ENCODE data around the gene TGM1. TPM values are rescaled to one million over a fixed set of nuclear protein-coding genes. Genes with fewer than 3 reads are reported as not detected.
A peak's percentile ranks its signal among the peaks of the same experiment; 100 is the strongest.

TGM1 gene
- total and polyA plus RNA-seq, 10 of the 15 experiments (the other 5 are each of a cell fraction or from before 2014, with no cell fraction given), result 0.05 to 5.9 (median 1.8) TPM

DNA sequence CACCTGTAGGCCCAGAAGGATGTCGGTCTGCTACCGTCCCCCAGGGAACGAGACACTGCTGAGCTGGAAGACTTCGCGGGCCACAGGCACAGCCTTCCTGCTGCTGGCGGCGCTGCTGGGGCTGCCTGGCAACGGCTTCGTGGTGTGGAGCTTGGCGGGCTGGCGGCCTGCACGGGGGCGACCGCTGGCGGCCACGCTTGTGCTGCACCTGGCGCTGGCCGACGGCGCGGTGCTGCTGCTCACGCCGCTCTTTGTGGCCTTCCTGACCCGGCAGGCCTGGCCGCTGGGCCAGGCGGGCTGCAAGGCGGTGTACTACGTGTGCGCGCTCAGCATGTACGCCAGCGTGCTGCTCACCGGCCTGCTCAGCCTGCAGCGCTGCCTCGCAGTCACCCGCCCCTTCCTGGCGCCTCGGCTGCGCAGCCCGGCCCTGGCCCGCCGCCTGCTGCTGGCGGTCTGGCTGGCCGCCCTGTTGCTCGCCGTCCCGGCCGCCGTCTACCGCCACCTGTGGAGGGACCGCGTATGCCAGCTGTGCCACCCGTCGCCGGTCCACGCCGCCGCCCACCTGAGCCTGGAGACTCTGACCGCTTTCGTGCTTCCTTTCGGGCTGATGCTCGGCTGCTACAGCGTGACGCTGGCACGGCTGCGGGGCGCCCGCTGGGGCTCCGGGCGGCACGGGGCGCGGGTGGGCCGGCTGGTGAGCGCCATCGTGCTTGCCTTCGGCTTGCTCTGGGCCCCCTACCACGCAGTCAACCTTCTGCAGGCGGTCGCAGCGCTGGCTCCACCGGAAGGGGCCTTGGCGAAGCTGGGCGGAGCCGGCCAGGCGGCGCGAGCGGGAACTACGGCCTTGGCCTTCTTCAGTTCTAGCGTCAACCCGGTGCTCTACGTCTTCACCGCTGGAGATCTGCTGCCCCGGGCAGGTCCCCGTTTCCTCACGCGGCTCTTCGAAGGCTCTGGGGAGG is 47.9 kb upstream of the TGM1 start, which contains the start of gene LTB4R (continued):
- TF ChIP-seq, protein P1, sequence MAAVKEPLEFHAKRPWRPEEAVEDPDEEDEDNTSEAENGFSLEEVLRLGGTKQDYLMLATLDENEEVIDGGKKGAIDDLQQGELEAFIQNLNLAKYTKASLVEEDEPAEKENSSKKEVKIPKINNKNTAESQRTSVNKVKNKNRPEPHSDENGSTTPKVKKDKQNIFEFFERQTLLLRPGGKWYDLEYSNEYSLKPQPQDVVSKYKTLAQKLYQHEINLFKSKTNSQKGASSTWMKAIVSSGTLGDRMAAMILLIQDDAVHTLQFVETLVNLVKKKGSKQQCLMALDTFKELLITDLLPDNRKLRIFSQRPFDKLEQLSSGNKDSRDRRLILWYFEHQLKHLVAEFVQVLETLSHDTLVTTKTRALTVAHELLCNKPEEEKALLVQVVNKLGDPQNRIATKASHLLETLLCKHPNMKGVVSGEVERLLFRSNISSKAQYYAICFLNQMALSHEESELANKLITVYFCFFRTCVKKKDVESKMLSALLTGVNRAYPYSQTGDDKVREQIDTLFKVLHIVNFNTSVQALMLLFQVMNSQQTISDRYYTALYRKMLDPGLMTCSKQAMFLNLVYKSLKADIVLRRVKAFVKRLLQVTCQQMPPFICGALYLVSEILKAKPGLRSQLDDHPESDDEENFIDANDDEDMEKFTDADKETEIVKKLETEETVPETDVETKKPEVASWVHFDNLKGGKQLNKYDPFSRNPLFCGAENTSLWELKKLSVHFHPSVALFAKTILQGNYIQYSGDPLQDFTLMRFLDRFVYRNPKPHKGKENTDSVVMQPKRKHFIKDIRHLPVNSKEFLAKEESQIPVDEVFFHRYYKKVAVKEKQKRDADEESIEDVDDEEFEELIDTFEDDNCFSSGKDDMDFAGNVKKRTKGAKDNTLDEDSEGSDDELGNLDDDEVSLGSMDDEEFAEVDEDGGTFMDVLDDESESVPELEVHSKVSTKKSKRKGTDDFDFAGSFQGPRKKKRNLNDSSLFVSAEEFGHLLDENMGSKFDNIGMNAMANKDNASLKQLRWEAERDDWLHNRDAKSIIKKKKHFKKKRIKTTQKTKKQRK (IDR thresholded peaks at IDR 0.05; ENCODE audit: low read depth, low read length), result no peak
- TF ChIP-seq, protein P2, sequence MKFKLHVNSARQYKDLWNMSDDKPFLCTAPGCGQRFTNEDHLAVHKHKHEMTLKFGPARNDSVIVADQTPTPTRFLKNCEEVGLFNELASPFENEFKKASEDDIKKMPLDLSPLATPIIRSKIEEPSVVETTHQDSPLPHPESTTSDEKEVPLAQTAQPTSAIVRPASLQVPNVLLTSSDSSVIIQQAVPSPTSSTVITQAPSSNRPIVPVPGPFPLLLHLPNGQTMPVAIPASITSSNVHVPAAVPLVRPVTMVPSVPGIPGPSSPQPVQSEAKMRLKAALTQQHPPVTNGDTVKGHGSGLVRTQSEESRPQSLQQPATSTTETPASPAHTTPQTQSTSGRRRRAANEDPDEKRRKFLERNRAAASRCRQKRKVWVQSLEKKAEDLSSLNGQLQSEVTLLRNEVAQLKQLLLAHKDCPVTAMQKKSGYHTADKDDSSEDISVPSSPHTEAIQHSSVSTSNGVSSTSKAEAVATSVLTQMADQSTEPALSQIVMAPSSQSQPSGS (IDR thresholded peaks at IDR 0.05; ENCODE audit: low read length), result no peak

DNA sequence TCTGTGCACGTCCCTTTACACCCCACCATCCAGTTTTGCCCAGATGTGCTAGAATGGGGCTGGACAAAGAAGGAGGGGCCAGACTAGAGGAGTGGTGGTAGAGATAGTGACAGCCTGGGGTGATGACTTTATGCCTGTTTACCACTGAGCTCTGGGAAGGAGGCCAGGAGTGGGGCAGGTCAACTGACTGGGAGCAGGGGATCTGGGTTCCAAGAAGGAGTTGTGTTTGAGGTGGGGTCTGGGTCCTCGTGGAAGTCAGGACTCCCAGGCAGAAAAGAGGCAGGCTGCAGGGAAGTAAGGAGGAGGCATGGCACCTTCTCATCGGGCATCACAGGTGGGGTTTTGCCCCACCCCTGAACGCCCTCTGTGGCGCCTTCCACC is 47.3 kb upstream of the TGM1 start:
- Histone ChIP-seq H3K9ac (ENCODE audit: control insufficient read depth, insufficient read depth, low read length) (no peak overlapping the region), H2AFZ (ENCODE audit: control insufficient read depth, low read depth, low read length) (no peak overlapping the region), H3K4me2 (ENCODE audit: control insufficient read depth, insufficient read depth) (no peak overlapping the region), H3K4me3 (0 out of 2 replicates have a peak overlapping the region, but pooled peaks have one; percentile 47), H3K27me3 (replicated peaks in 1 of 2; ENCODE audit: control insufficient read depth in 2 of 2, insufficient read depth in 2 of 2, low read length in 1 of 2) (no peaks in the 10 kb centered on the region), H4K20me1 (ENCODE audit: control insufficient read depth, insufficient read depth) (no peaks in the 10 kb centered on the region), H3K4me1 (ENCODE audit: control insufficient read depth, insufficient read depth, low read length) (peaks cover 37% of the 10 kb centered on the region), H3K79me2 (ENCODE audit: control insufficient read depth, insufficient read depth, low read length) (no peaks in the 10 kb centered on the region), H3K36me3 (ENCODE audit: control insufficient read depth in 2 of 2, insufficient read depth in 2 of 2, low read length in 1 of 2) (peaks cover 6 to 12% of the 10 kb centered on the region in 2 experiments; a peak in 3 of 4 replicates), H3K27ac (ENCODE audit: control insufficient read depth, insufficient read depth) (no peak overlapping the region), H3K9me3 (replicated peaks; ENCODE audit: control insufficient read depth, insufficient read depth, low read length) (no peaks in the 10 kb centered on the region)
- ChIA-PET POLR2A (interaction anchor here (0.6 to 1.0 kb wide), 3 partner anchors 16 to 121 kb away, joined by 3 read pairs; partner anchors contain the start of gene RIPK3), CTCF (interaction anchor here (1.0 to 7.9 kb wide), 10 partner anchors 8 to 254 kb away, joined by 3 to 149 read pairs (median 4); partner anchors contain the start of genes ADCY4, DCAF11, DHRS1 and KHNYN), SMC1A (ENCODE audit: uncharacterized antibody, unreplicated experiment) (interaction anchor here (0.9 to 1.6 kb wide), 7 partner anchors 9 to 121 kb away, joined by 3 to 7 read pairs (median 3); partner anchors contain the start of gene TINF2), RAD21 (ENCODE audit: unreplicated experiment) (interaction anchor here (0.6 to 1.9 kb wide), 6 partner anchors 13 to 121 kb away, joined by 3 to 9 read pairs (median 4); partner anchors contain the start of gene TINF2)
- no peak for FAIRE-seq
- no peak for DNase-seq (ENCODE audit: low read depth, low spot score)
- in situ Hi-C loops (cut with MboI) (no loop called here), intact Hi-C loops (cut with micrococcal nuclease; ENCODE audit: unreplicated experiment) (no loop called here)
- no peak for ATAC-seq
- no peak for TF ChIP-seq PAX8 (IDR thresholded peaks at IDR 0.05)
- TF ChIP-seq NR2C1 (IDR thresholded peaks at IDR 0.05), result no peak
- TF ChIP-seq TCF12 (IDR thresholded peaks at IDR 0.05; ENCODE audit: low read depth, low read length), result no peak
- TF ChIP-seq PML (IDR thresholded peaks at IDR 0.05; ENCODE audit: low read length), result no peak
- TF ChIP-seq NFXL1 (IDR thresholded peaks at IDR 0.05; ENCODE audit: borderline replicate concordance), result no peak
- no peak for TF ChIP-seq CBX5 (IDR thresholded peaks at IDR 0.05; ENCODE audit: low read depth)
- no TSS peak for BruUV-seq (replicated peaks)
- 25% methylated on average over 4 of the region's 5 CpGs for WGBS (ENCODE audit: insufficient coverage, insufficient replicate concordance, low lambda C conversion rate, missing lambda C conversion rate)
